Measurements from ENCODE around the gene LY86.

Gene LY86

DNA sequence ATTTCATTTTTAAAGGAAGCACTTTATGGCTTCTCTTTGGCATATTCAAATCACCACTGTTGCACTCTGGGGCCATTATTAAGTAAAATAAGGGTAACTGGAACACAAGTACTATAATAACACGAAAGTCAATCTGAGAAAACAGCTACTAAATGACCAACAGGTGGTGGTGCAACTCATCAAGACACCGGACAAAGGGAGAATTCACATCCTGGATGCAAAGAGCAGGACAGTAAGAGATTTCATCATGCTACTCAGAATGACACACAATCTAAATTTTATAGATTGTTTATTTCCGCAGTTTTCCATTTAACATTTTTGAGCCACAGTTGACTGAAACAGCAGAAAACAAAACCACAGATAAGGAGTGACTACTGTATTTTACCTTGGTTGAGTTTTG is 27.6 kb upstream of the LY86 start:
- TF ChIP-seq POLR2AphosphoS5 (IDR thresholded peaks at IDR 0.05; ENCODE audit: low read depth, low read length) (no peak), TAF1 (IDR thresholded peaks at IDR 0.05; ENCODE audit: borderline replicate concordance, insufficient read depth, low read length) (no peak), FOXP2 (optimal IDR thresholded peaks at IDR 0.05; ENCODE audit: borderline replicate concordance, extremely low read depth, extremely low read length, insufficient read depth) (no peak), SIN3A (IDR thresholded peaks at IDR 0.05; ENCODE audit: borderline replicate concordance, insufficient read depth, low read length) (no peak)
- TF ChIP-seq, protein P1, sequence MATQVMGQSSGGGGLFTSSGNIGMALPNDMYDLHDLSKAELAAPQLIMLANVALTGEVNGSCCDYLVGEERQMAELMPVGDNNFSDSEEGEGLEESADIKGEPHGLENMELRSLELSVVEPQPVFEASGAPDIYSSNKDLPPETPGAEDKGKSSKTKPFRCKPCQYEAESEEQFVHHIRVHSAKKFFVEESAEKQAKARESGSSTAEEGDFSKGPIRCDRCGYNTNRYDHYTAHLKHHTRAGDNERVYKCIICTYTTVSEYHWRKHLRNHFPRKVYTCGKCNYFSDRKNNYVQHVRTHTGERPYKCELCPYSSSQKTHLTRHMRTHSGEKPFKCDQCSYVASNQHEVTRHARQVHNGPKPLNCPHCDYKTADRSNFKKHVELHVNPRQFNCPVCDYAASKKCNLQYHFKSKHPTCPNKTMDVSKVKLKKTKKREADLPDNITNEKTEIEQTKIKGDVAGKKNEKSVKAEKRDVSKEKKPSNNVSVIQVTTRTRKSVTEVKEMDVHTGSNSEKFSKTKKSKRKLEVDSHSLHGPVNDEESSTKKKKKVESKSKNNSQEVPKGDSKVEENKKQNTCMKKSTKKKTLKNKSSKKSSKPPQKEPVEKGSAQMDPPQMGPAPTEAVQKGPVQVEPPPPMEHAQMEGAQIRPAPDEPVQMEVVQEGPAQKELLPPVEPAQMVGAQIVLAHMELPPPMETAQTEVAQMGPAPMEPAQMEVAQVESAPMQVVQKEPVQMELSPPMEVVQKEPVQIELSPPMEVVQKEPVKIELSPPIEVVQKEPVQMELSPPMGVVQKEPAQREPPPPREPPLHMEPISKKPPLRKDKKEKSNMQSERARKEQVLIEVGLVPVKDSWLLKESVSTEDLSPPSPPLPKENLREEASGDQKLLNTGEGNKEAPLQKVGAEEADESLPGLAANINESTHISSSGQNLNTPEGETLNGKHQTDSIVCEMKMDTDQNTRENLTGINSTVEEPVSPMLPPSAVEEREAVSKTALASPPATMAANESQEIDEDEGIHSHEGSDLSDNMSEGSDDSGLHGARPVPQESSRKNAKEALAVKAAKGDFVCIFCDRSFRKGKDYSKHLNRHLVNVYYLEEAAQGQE (IDR thresholded peaks at IDR 0.05; ENCODE audit: insufficient read depth in 1 of 2, low read depth in 2 of 2, low read length in 2 of 2): no peak

DNA sequence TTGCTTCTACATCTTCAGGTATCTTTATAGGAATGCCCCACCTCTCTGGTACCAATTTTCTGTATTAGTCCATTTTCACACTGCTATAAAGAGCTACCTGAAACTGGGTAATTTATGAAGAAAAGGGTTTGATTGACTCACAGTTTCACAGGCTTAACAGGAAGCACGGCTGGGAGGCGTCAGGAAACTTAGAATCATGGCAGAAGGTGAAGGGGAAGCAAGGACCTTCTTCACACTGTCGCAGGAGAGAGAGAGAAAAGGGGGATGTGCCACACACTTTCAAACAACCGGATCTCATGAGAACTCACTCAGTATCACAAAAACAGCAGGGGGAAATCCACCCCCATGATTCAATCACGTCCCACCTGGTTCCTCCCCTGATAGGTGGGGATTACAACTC is 24.4 kb upstream of the LY86 start:
- TF ChIP-seq, protein P1 (IDR thresholded peaks at IDR 0.05; ENCODE audit: insufficient read depth in 1 of 2, low read depth in 2 of 2, low read length in 2 of 2): no peak
- TF ChIP-seq POLR2AphosphoS5 (IDR thresholded peaks at IDR 0.05; ENCODE audit: low read depth, low read length): no peak
- TF ChIP-seq SIN3A (IDR thresholded peaks at IDR 0.05; ENCODE audit: borderline replicate concordance, insufficient read depth, low read length): no peak
- TF ChIP-seq FOXP2 (optimal IDR thresholded peaks at IDR 0.05; ENCODE audit: borderline replicate concordance, extremely low read depth, extremely low read length, insufficient read depth): no peak
- no peak for TF ChIP-seq TAF1 (IDR thresholded peaks at IDR 0.05; ENCODE audit: borderline replicate concordance, insufficient read depth, low read length)

DNA sequence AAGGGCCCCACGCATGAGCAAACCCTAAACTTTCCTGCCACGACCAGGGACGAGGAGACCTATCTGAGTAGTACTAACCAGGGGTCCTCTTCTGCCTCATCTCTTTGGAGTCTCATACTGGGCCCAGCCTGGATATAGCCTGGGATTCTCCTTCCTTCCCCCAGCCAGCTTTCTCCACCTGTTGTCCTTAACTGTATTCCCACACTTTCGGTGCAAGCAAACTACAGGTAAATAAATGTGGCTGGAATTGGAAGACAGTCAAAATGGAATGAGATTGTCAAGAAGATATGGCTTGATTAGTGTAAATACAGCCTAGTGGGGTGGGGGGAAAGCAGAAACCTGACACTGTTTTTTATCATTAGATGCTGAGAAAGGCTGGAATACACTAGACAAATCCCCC is 23.5 kb upstream of the LY86 start:
- TF ChIP-seq TAF1 (IDR thresholded peaks at IDR 0.05; ENCODE audit: borderline replicate concordance, insufficient read depth, low read length): no peak

DNA sequence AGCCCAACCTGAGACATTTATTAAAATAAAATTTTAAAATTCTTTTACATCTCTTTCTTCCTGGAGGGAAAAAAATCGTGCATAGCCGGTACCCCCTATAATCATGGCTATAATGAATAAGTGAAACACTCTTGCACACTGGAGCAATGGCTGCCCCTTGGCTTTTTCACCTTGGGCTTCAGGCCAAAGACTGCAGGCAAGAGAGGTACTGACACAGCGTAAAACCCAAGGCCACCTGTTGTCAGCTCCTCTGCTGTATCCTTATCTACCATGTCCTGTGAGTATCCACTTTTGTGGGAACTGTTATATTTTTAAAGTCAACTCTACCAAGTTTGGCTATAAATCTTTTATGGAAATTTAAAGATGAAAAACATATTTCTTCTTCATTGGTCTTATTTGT is 23.0 kb upstream of the LY86 start:
- no peak for TF ChIP-seq POLR2AphosphoS5 (IDR thresholded peaks at IDR 0.05; ENCODE audit: low read depth, low read length)
- TF ChIP-seq TAF1 (IDR thresholded peaks at IDR 0.05; ENCODE audit: borderline replicate concordance, insufficient read depth, low read length): no peak
- TF ChIP-seq FOXP2 (optimal IDR thresholded peaks at IDR 0.05; ENCODE audit: borderline replicate concordance, extremely low read depth, extremely low read length, insufficient read depth): no peak
- TF ChIP-seq, protein P1 (IDR thresholded peaks at IDR 0.05; ENCODE audit: insufficient read depth in 1 of 2, low read depth in 2 of 2, low read length in 2 of 2): no peak
- TF ChIP-seq SIN3A (IDR thresholded peaks at IDR 0.05; ENCODE audit: borderline replicate concordance, insufficient read depth, low read length): no peak

DNA sequence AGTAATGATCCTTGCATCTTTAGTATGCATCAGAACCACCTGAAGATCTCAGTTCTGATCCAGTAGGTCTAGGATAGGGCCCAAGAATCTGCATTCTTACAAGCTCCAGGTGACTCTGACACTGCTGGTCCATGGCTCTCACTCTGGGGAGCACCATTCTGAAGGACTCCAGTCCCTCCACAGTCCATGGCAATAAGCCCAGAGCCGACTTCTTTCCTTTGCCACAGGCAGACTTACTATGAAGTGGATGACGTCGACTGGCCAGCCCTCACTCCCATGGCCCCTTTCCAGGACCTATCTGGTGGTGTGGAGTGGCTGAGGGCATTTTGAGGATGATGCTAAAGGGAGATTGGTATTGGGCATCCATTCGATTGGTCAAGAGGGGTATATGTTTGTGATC is 21.8 kb upstream of the LY86 start:
- TF ChIP-seq FOXP2 (optimal IDR thresholded peaks at IDR 0.05; ENCODE audit: borderline replicate concordance, extremely low read depth, extremely low read length, insufficient read depth) (no peak), POLR2AphosphoS5 (IDR thresholded peaks at IDR 0.05; ENCODE audit: low read depth, low read length) (no peak), SIN3A (IDR thresholded peaks at IDR 0.05; ENCODE audit: borderline replicate concordance, insufficient read depth, low read length) (no peak), TAF1 (IDR thresholded peaks at IDR 0.05; ENCODE audit: borderline replicate concordance, insufficient read depth, low read length) (no peak)
- TF ChIP-seq, protein P1 (IDR thresholded peaks at IDR 0.05; ENCODE audit: insufficient read depth in 1 of 2, low read depth in 2 of 2, low read length in 2 of 2): no peak

All from PFSK-1 (cell line).